Anterior cingulate cortex (tissue), 58 donors: ENCODE data around the gene MUS81.

ENCODE experiments used
- DNase-seq, 58 donors: peaks; one replicate each; lab custom pipeline; 2025; lab: John Stamatoyannopoulos, UW

MUS81 gene

DNA sequence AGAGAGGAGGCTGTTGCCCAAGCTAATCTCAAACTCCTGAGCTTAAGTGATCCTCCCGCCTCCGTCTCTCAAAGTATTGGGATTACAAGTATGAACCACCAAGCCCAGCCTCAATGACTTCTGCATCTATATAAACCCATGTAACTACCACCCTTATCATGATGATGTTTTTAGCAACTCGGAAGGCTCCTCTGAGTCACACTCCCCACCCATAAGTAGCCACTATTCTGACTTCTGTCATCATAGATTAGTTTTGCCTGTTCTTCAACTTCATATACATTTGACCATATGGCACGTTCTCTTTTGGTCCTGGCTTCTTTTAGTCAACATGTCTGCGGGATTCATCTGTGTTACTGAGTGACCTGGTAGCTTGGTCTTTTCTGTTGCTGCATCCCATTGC, 46.4 kb downstream of the MUS81 start:
- no peak for DNase-seq

DNA sequence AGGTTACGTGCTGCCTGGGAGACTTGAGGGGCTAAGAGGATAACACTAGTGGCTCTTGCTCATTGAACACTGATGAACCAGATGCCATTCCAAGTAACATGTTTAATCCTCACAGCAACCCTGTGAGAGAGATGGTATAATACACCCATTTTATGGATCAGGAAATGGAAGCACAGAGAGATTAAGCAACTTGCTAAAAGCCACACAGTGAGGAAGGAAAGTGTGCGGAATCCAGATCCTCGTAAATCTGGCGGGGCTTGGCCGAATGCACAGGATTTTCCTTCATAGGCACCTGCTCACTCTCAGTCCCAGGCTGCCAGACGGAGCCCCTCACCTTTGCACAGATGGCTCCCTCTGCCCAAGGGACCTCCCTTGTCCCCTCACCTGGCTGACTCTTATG, 47.6 kb downstream of the MUS81 start:
- DNase-seq = no peak

DNA sequence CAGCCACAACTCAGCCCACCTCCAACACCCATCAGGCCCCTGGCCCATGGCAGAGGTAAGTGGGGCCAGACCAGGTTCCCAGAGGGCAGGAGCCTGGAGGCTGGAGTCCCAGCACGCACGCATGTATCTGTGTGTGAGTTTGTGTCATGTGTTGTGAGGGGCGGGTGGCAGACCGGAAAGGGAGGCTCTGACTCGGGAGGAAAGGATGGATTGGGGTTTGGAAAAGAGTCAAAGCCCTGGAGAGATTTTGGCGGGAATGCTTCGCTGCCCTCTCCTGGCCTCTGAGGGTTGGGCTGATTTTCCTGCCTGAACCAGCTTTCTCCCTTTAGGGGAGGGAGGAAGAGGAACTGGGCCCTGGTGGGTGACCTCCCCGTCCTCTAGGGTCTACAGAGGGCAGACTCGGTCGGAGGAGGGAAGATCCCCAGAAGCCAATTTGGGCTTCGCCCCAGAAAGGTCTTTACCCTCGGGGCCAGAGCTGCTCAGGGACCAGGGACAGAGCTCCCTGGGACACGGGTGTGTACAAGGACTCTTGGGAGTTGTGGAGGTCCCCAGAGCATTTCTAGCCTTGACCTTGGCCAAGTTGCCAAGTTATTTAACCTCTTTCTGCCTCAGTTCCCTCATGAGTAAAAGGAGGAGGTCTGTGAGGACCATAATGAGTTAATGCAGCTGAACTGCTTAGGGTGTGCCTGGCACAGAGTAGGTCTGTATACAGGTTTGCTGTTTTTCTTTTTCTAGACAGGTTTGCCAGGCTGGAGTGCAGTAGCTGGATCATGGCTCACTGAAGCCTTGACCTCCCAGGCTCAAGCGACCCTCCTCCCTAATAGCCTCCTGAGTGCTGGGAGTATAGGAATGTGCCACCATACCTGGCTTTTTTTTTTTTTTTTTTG, 51.7 kb downstream of the MUS81 start:
- DNase-seq = no peak

DNA sequence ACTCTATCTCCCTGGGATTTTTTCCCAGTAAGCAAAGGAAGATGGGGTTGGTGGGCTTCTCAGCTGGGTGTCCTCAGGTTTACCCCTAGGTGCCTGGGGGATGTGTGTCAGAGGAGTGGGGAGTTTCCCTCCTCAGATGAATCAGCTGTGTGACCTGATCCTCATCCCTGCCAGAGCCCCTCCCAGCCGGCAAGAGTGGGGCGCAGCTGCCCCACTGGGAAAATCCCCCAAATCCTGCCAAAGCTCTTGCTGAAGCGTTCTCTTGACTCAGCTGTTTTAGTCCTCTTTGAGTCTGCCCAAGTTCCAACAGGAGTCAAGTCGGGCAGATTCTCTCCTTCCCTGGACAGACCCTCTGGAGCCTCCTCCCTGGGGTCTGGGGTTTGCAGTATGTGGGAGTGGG, 52.6 kb downstream of the MUS81 start:
- no peak for DNase-seq

DNA sequence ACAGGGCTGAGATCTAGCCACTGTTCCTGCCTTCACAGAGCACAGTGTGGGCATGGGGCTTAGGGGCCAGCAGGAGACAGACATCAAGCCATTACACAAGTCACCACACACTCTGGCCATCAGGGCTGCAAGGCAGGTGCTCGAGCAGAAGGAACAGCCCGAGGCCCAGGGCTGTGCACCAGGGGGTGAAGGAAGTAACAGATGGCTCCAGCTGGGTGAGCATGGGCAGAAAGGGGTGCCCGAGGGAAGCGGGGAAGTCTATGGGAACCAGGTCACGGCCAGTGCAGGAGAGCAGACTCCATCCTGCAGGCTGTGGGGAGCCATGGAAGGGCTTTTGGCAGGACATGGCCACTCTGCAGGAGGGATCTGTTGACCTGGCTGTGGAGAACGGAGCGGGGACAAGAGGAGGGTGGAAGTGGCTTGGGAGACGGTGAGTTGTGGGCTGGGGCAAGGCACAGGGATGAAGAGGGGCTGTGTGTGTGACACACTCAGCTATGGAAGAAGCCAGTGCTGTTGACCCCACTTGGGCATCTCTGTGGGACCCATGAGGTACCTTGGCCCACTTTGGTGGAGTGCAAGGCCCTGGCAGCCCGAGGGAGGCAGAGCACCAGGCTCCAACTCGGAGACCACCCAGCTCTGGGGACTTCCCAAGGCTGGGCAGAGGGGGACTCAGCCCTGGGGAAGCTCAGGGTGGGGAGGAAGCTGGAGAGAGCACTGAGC, 55.0 kb downstream of the MUS81 start:
- DNase-seq = peak in 1 of 58 donors; percentile 31

DNA sequence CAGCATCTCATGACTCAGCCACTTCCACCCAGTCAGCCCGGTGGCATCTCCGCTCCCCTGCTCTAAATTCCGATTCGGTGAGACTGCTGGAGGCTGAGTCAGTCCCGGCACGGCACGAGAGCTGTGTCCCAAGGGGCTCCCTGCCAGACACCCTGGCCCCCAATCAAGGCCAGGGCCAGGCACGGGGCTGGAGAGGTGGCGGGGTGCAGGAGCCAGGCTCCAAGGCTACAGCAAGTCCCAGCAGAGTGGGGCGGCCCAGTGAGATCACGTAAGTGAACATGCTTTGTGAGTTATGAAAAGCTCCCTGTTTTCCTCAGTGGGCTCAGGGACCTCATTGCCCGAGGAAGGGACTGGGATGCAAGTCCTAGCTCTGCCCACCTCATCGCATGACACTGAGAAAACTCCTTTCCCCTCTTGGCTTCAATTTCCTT, 55.6 kb downstream of the MUS81 start:
- DNase-seq = peak in 17 of 58 donors; percentile 8 to 76 (median 40)
